CD4-positive, alpha-beta T cell (primary cell): Measurements from ENCODE around the gene KCNE3. TPM values are rescaled to one million over a fixed set of nuclear protein-coding genes. Genes with fewer than 3 reads are reported as not detected.

ENCODE experiments used
- ATAC-seq: fragments of 200-7000 bp; cut with Tn5 transposase; one replicate; pipeline ENCODE4 v1.10.0; 2022; ENCODE audit warnings: mild to moderate bottlenecking; ENCODE audit not compliant: poor library complexity
- CTCF ChIA-PET: fragments of 350-600 bp; sonication (Branson Sonifier 250); formaldehyde crosslinking; loops from one replicate; lab custom pipeline; 2021; ENCODE audit warnings: antibody characterized with exemption, inconsistent platforms; lab: Charles Lee
- POLR2A ChIA-PET: fragments of 350-600 bp; sonication (Branson Sonifier 250); formaldehyde crosslinking; loops from one replicate; lab custom pipeline; 2021; ENCODE audit warnings: antibody characterized with exemption, inconsistent platforms; lab: Charles Lee
- DNase-seq, 14 experiments: peaks; one replicate each; pipeline ENCODE4 v3.0.0-alpha.2; 2013 to 2020; ENCODE audit warnings: mixed read lengths in 2 of 14
- H3K27ac ChIP-seq, 2 donors: one replicate each; pipeline versions ENCODE4 v1.5.1 to v1.7.0; 2013; ENCODE audit warnings: low read length in 2 of 2, low read depth in 1 of 2, mild to moderate bottlenecking in 1 of 2
- H3K27me3 ChIP-seq, 2 experiments: 1 replicate in 1 of 2; 2 replicates in 1 of 2; pipeline versions ENCODE4 v1.6.1 to v1.7.0; 2013; ENCODE audit warnings: low read length in 2 of 2, control low read depth in 1 of 2, mild to moderate bottlenecking in 1 of 2, moderate library complexity in 1 of 2; ENCODE audit not compliant: insufficient read depth in 2 of 2, control insufficient read depth in 1 of 2
- H3K36me3 ChIP-seq: one replicate; pipeline ENCODE4 v1.6.1; 2013; ENCODE audit warnings: low read length, control low read depth; ENCODE audit not compliant: insufficient read depth
- H3K4me1 ChIP-seq: one replicate; pipeline ENCODE4 v1.6.1; 2013; ENCODE audit warnings: low read length, control low read depth; ENCODE audit not compliant: insufficient read depth
- H3K4me3 ChIP-seq: one replicate; pipeline ENCODE4 v1.5.1; 2013; ENCODE audit warnings: mild to moderate bottlenecking, low read length, moderate library complexity
- H3K9me3 ChIP-seq, 2 experiments: 1 replicate in 1 of 2; 2 replicates in 1 of 2; pipeline versions ENCODE4 v1.6.1 to v1.7.0; 2013; ENCODE audit warnings: low read length in 2 of 2, mild to moderate bottlenecking in 2 of 2, control low read depth in 1 of 2, moderate library complexity in 1 of 2; ENCODE audit not compliant: control insufficient read depth in 1 of 2, insufficient read depth in 1 of 2
- H3K27ac Mint-ChIP-seq: one replicate; pipeline ENCODE4 v1.8.0; 2020; ENCODE audit warnings: mixed read lengths
- H3K27me3 Mint-ChIP-seq: one replicate; pipeline ENCODE4 v1.8.0; 2021; ENCODE audit warnings: mixed read lengths
- H3K36me3 Mint-ChIP-seq: one replicate; pipeline ENCODE4 v1.8.0; 2021; ENCODE audit warnings: low read depth, mixed read lengths
- H3K4me1 Mint-ChIP-seq: one replicate; pipeline ENCODE4 v1.8.0; 2021; ENCODE audit warnings: low read depth, mixed read lengths
- H3K4me3 Mint-ChIP-seq: one replicate; pipeline ENCODE4 v1.8.0; 2020; ENCODE audit warnings: mild to moderate bottlenecking, mixed read lengths
- H3K9me3 Mint-ChIP-seq: one replicate; pipeline ENCODE4 v1.8.0; 2020; ENCODE audit warnings: mixed read lengths
- CTCF ChIP-seq: fragments of 200-600 bp; IDR thresholded peaks from one replicate; pipeline ENCODE4 v1.8.0; 2022; ENCODE audit warnings: antibody characterized with exemption, mild to moderate bottlenecking
- intact Hi-C, 2 experiments: fragments of 100-400 bp; cut with DNase I in 1 of 2; cut with micrococcal nuclease in 1 of 2; formaldehyde crosslinking; loops; one replicate each; pipeline versions ENCODE4 v1.15.1 to v1.9.0; 2023 to 2025; cut with DNase I, micrococcal nuclease
- total RNA-seq, 174 experiments: library from RNA in 2 of 174; stranded (reverse) in 2 of 174; gene quantifications; one replicate each; pipeline ENCODE4 v1.2.3 and lab custom pipeline; 2021 to 2026

Gene KCNE3
- total RNA-seq, 2 experiments from 2014 or later: 0.08 to 0.22 TPM

GRCh38 chr11:74442636-74443035, 24.7 kb downstream of the KCNE3 start:
- POLR2A ChIA-PET: no interaction called here
- Mint-ChIP-seq H3K4me3 (no peak overlapping the region), H3K4me1 (no peaks in the 10 kb centered on the region), H3K36me3 (no peaks in the 10 kb centered on the region), H3K27me3 (no peaks in the 10 kb centered on the region), H3K27ac (no peak overlapping the region), H3K9me3 (no peaks in the 10 kb centered on the region)
- DNase-seq (no peak), ATAC-seq (no peak)
- no peak for TF ChIP-seq CTCF
- Histone ChIP-seq H3K4me3 (no peak overlapping the region), H3K4me1 (no peaks in the 10 kb centered on the region), H3K36me3 (no peaks in the 10 kb centered on the region), H3K9me3 (no peaks in the 10 kb centered on the region), H3K27ac (no peak overlapping the region), H3K27me3 (no peaks in the 10 kb centered on the region)
- CTCF ChIA-PET: interaction anchor here (0.6 kb wide), 1 partner anchor 11 kb away, joined by 3 read pairs; no protein-coding TSS in a partner anchor
- intact Hi-C loops: no loop called here

GRCh38 chr11:74438681-74439080, 28.7 kb downstream of the KCNE3 start:
- H3K9me3 ChIP-seq: no peaks in the 10 kb centered on the region
- Mint-ChIP-seq H3K4me1 (no peaks in the 10 kb centered on the region), H3K36me3 (no peaks in the 10 kb centered on the region), H3K27ac (no peak overlapping the region), H3K9me3 (no peaks in the 10 kb centered on the region), H3K27me3 (no peaks in the 10 kb centered on the region), H3K4me3 (no peak overlapping the region)
- no peak overlapping the region for H3K4me3 ChIP-seq
- TF ChIP-seq CTCF: no peak
- H3K4me1 ChIP-seq: no peaks in the 10 kb centered on the region
- CTCF ChIA-PET: interaction anchor here (1.3 kb wide), 2 partner anchors 11 to 50 kb away, joined by 3 read pairs; no protein-coding TSS in a partner anchor
- ATAC-seq: no peak
- H3K36me3 ChIP-seq: no peaks in the 10 kb centered on the region
- intact Hi-C loops: no loop called here
- H3K27ac ChIP-seq: no peak overlapping the region
- POLR2A ChIA-PET: no interaction called here
- DNase-seq: no peak
- H3K27me3 ChIP-seq: no peaks in the 10 kb centered on the region

- H3K4me1 Mint-ChIP-seq: no peaks in the 10 kb centered on the region
- H3K4me3 Mint-ChIP-seq: no peak overlapping the region
- H3K9me3 Mint-ChIP-seq: no peaks in the 10 kb centered on the region
- no peaks in the 10 kb centered on the region for H3K27me3 ChIP-seq
- DNase-seq (no peak), ATAC-seq (no peak)
- POLR2A ChIA-PET: interaction anchor here (1.0 kb wide), 1 partner anchor 39 kb away, joined by 3 read pairs; the partner anchor contains the start of gene PGM2L1
- no peaks in the 10 kb centered on the region for H3K4me1 ChIP-seq
- H3K4me3 ChIP-seq: no peak overlapping the region
- no peaks in the 10 kb centered on the region for H3K9me3 ChIP-seq
- H3K27me3 Mint-ChIP-seq: no peaks in the 10 kb centered on the region
- intact Hi-C loops: no loop called here
- no peaks in the 10 kb centered on the region for H3K36me3 ChIP-seq
- no peak overlapping the region for H3K27ac ChIP-seq
- no peak for TF ChIP-seq CTCF
- H3K27ac Mint-ChIP-seq: no peak overlapping the region
- H3K36me3 Mint-ChIP-seq: no peaks in the 10 kb centered on the region
- CTCF ChIA-PET: interaction anchor here (0.6 to 1.9 kb wide), 4 partner anchors 12 to 527 kb away, joined by 3 to 5 read pairs (median 3); no protein-coding TSS in a partner anchor
Measured at GRCh38 chr11:74437441-74438042, 29.8 kb downstream of the KCNE3 start.
